ENCODE measurements around the gene NTN5. TPM values are rescaled to one million over a fixed set of nuclear protein-coding genes. Genes with fewer than 3 reads are reported as not detected.
A peak's percentile ranks its signal among the peaks of the same experiment; 100 is the strongest.

The NTN5 gene
- total and polyA plus RNA-seq, 10 of the 15 experiments (the other 5 are each of a cell fraction or from before 2014, with no cell fraction given), result 0.07 to 0.22 TPM; not detected in 8

GRCh38 chr19:48660852-48661710, 11.7 kb downstream of the NTN5 start (continued):
- TF ChIP-seq RB1 (IDR thresholded peaks at IDR 0.05; ENCODE audit: borderline replicate concordance), result peak; percentile 100
- TF ChIP-seq HSF1 (IDR thresholded peaks at IDR 0.05; ENCODE audit: low read depth, low read length), result peak; percentile 80; the same call in 1 of the 2 replicates
- TF ChIP-seq ASH2L (IDR thresholded peaks at IDR 0.05; ENCODE audit: borderline replicate concordance, low read depth), result no peak
- no peak for TF ChIP-seq RCOR1 (conservative IDR thresholded peaks at IDR 0.05; ENCODE audit: low read depth, low read length)
- no peak for TF ChIP-seq USF1 (IDR thresholded peaks at IDR 0.05; ENCODE audit: borderline replicate concordance, extremely low read length, insufficient read depth, low read depth, low read length)
- no peak for TF ChIP-seq POLR2AphosphoS5 (IDR thresholded peaks at IDR 0.05; ENCODE audit: low read length)
- 0 out of 2 replicates have a peak, but pooled peaks have one; percentile 12 for TF ChIP-seq MTA2 (IDR thresholded peaks at IDR 0.05; ENCODE audit: low read depth)
- TF ChIP-seq PML (IDR thresholded peaks at IDR 0.05; ENCODE audit: low read length), result no peak
- TF ChIP-seq SUPT20H (IDR thresholded peaks at IDR 0.05; ENCODE audit: borderline replicate concordance, control insufficient read depth, low read depth, low read length), result no peak
- no peak for TF ChIP-seq ZBTB4 (CRISPR knock-in tag; IDR thresholded peaks at IDR 0.05)
- peak; percentile 95 for TF ChIP-seq CREM (IDR thresholded peaks at IDR 0.05; ENCODE audit: low read depth)
- no peak for TF ChIP-seq REST (IDR thresholded peaks at IDR 0.05; ENCODE audit: low read depth, low read length)
- TF ChIP-seq MLLT1 (IDR thresholded peaks at IDR 0.05), result peak; percentile 85
- TF ChIP-seq NFYB (IDR thresholded peaks at IDR 0.05; ENCODE audit: insufficient read depth, low read depth, low read length), result peak; percentile 92
- TF ChIP-seq GATAD2B (conservative IDR thresholded peaks at IDR 0.05; ENCODE audit: low read depth), result 0 out of 2 replicates have a peak, but pooled peaks have one; percentile 14
- TF ChIP-seq SUZ12 (IDR thresholded peaks at IDR 0.05; ENCODE audit: unreplicated experiment), result no peak
- TF ChIP-seq IKZF1 (conservative IDR thresholded peaks at IDR 0.05), result peak; percentile 40
- TF ChIP-seq KLF5 (IDR thresholded peaks at IDR 0.05; ENCODE audit: partially characterized antibody), result no peak

All from GM12878 (cell line).